Measurements from ENCODE around the gene WASF3. TPM values are rescaled to one million over a fixed set of nuclear protein-coding genes. Genes with fewer than 3 reads are reported as not detected.

The WASF3 gene, protein sequence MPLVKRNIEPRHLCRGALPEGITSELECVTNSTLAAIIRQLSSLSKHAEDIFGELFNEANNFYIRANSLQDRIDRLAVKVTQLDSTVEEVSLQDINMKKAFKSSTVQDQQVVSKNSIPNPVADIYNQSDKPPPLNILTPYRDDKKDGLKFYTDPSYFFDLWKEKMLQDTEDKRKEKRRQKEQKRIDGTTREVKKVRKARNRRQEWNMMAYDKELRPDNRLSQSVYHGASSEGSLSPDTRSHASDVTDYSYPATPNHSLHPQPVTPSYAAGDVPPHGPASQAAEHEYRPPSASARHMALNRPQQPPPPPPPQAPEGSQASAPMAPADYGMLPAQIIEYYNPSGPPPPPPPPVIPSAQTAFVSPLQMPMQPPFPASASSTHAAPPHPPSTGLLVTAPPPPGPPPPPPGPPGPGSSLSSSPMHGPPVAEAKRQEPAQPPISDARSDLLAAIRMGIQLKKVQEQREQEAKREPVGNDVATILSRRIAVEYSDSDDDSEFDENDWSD
- total RNA-seq: under 1 TPM in 1 of 2 experiments, not detected in 1; 0.10 TPM

DNA sequence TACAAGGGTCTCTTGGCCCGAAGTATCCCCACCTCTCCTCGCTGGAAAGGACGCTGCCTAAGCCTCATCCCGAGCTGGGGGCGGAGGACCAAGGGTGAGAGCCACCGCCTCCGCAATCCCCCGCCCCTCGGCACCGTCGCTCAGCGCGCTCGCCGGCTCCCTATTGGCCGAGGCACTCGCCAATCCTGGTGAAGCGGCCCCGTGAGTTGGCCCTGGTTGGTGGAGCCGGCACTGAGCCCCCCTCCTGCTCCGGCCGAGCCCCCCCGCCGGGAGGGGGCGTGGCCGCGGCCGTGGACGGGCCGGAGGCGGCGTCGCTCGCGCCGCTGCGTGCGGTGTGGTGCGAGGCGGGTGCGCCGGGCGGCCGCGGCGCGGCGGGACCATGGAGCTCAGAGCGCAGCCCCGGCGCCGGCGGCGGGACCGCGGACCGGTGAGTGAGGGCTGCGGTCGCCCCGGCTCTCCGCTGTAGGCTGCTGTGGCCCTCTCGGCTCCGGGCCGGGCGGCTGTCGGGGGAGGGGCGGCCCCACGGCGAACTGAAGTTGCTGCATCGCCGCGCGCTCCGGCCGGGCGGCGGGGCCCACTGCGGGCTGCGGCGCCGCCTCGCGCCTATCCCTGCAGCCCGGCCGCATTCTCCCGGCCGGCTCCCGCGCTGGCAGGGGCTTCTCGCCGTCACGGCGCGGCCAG is at the start of gene WASF3:
WASF3 (plus strand) TSS at position 291 of the 681 bp plus-strand sequence. CDS start 84,588 bp downstream, outside the sequence.
- intact Hi-C loops (cut with micrococcal nuclease): no loop called here
- CTCF ChIA-PET: no interaction called here
- POLR2A ChIA-PET: no interaction called here
- Mint-ChIP-seq H3K27me3 (peaks cover 29% of the 10 kb centered on the region), H3K4me1 (ENCODE audit: low read depth) (peaks cover 7% of the 10 kb centered on the region), H3K27ac (no peak within 1 kb of the TSS), H3K36me3 (no peaks in the 10 kb centered on the region), H3K9me3 (no peaks in the 10 kb centered on the region), H3K4me3 (no peak within 1 kb of the TSS)
- peak; percentile 58 for DNase-seq

DNA sequence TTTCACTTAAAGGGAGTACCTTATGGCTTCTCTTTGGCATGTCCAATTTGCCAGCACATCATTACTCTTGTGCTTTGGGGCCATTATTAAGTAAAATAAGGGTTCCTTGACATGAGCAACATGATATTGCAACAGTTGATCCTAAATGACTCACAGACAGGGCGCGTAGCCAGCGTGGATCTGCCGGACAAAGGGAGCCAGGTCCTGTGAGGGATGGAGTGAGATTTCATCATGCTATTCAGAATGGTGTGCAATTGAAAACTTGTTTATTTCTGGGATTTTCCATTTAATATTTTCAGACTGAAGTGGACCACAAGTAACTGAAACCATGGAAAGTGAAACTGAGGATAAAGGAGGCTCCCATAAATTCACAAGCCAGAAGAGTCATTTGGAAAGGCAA is 48.6 kb upstream of the WASF3 start:
- Mint-ChIP-seq H3K36me3 (peaks cover 2% of the 10 kb centered on the region), H3K27ac (no peak overlapping the region), H3K4me3 (no peak overlapping the region), H3K9me3 (peaks cover 16% of the 10 kb centered on the region), H3K4me1 (ENCODE audit: low read depth) (no peaks in the 10 kb centered on the region), H3K27me3 (peaks cover 2% of the 10 kb centered on the region)
- ChIA-PET POLR2A (no interaction called here), CTCF (no interaction called here)
- intact Hi-C loops (cut with micrococcal nuclease): no loop called here
- no peak for DNase-seq

DNA sequence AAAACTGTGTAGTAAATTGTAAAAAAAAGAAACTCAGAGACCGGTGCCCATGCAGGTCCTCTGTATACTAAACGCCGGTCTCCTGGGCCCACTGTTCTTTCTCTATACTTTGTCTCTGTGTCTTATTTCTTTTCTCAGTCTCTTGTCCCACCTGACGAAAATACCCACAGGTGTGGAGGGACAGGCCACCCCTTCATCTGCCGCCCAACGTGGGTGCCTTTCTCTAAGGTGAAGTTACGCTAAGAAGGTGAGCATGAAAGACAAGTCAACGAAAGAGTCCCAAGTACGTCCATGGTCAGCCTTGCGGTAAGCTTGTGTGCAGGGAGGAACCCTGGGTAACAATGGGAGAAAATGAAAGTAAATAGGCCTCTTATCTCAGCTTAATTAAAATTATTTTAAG is 48.0 kb upstream of the WASF3 start:
- DNase-seq: no peak
- no peaks in the 10 kb centered on the region for H3K4me1 Mint-ChIP-seq (ENCODE audit: low read depth)
- ChIA-PET POLR2A (no interaction called here), CTCF (no interaction called here)
- intact Hi-C loops (cut with micrococcal nuclease): no loop called here
- H3K27me3 Mint-ChIP-seq: peaks cover 2% of the 10 kb centered on the region
- H3K9me3 Mint-ChIP-seq: peaks cover 16% of the 10 kb centered on the region
- no peak overlapping the region for H3K4me3 Mint-ChIP-seq
- H3K27ac Mint-ChIP-seq: no peak overlapping the region
- H3K36me3 Mint-ChIP-seq: peaks cover 2% of the 10 kb centered on the region

DNA sequence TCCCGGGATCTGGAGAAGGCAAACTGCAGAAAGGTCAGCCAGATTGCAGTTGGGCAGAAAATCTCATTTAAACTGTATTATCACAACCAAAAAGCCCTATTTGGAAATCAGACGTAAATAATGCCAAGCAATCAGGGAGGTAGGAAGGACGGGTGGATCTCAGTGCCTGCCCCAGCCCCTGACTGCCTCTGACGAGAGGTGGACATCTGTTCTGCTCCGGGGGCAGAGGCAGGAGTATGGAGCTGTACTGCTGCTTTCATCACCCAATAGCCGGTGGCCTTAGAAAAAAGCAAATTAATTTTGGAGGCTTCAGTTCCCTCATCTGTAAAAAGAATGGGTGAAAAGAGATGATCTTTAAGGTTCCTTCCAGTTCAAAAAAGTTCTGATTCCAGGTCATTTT is 43.6 kb upstream of the WASF3 start:
- ChIA-PET CTCF (no interaction called here), POLR2A (no interaction called here)
- intact Hi-C loops (cut with micrococcal nuclease): no loop called here
- Mint-ChIP-seq H3K4me3 (no peak overlapping the region), H3K36me3 (peaks cover 2% of the 10 kb centered on the region), H3K27me3 (peaks cover 4% of the 10 kb centered on the region), H3K4me1 (ENCODE audit: low read depth) (no peaks in the 10 kb centered on the region), H3K9me3 (peaks cover 9% of the 10 kb centered on the region), H3K27ac (no peak overlapping the region)
- DNase-seq: no peak

DNA sequence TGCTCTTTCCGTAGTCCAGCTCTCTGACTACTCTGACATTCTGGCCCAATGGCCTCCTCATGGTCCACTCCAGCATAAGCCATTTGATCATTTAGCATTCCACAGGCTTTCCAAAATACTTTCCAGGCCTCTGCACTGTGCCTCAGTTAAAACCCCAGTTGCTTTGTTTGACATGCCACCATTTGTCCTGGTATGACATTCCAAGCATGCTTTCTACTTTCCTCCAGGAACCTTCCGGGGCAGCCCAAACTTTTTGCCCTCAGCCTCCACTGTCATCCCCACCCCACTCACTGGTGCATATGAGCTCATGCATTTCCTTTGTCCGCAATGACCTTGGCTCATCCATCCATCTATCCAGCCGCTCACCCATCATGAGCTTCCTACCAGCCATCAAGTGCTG is 41.8 kb upstream of the WASF3 start:
- Mint-ChIP-seq H3K36me3 (no peaks in the 10 kb centered on the region), H3K27ac (no peak overlapping the region), H3K4me1 (ENCODE audit: low read depth) (no peaks in the 10 kb centered on the region), H3K4me3 (no peak overlapping the region), H3K9me3 (no peaks in the 10 kb centered on the region), H3K27me3 (peaks cover 5% of the 10 kb centered on the region)
- CTCF ChIA-PET: interaction anchor here (1.0 kb wide), 1 partner anchor 33 kb away, joined by 3 read pairs; no protein-coding TSS in a partner anchor
- POLR2A ChIA-PET: no interaction called here
- DNase-seq: no peak
- intact Hi-C loops (cut with micrococcal nuclease): no loop called here

DNA sequence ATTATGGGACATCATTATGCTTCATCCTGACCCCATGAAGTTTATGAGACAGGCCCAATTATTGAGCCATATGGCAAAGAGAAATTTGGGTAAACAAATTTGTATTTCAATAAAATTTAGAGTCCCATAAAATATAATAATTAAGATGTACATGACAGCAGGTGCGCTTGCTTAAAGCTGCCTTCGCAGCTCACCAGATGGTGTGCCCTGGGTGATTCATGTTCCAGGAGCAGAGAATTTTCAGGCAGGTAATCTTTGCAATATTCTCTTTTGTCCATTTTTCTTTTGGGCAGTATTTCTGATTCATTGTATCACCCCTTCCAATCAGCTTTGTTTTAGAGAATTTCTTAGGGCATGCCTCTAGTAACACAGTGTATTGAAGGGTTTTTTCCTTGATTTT is 39.5 kb upstream of the WASF3 start:
- H3K36me3 Mint-ChIP-seq: no peaks in the 10 kb centered on the region
- H3K9me3 Mint-ChIP-seq: no peaks in the 10 kb centered on the region
- H3K4me3 Mint-ChIP-seq: no peak overlapping the region
- CTCF ChIA-PET: no interaction called here
- no peaks in the 10 kb centered on the region for H3K4me1 Mint-ChIP-seq (ENCODE audit: low read depth)
- POLR2A ChIA-PET: no interaction called here
- H3K27me3 Mint-ChIP-seq: peaks cover 3% of the 10 kb centered on the region
- DNase-seq: no peak
- intact Hi-C loops (cut with micrococcal nuclease): no loop called here
- H3K27ac Mint-ChIP-seq: no peak overlapping the region

DNA sequence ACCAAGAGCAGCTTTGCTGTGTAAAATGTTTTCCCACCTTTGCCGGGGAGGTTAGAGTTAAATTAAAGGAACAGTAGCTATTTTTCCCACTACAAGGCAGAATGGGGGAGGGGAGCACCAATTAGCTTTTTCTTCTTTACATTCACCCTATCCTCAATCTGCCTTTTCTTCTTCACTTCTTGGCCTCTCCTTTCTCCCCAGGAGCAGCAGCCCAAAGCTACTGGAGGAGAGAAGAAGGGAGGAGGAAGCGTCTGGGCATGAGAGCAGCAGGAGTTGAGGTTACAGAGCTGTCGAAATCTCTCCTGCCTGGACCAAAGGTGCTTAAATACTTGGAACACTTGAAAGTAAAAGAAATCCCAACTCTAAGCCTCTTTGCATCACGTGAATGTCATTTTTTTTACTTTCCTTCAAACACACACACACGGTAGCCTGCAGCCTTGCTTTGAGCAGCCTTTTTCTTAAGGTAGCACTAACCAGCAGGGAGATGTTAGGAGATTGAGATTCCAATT is 39.0 kb upstream of the WASF3 start:
- Mint-ChIP-seq H3K4me1 (ENCODE audit: low read depth) (no peaks in the 10 kb centered on the region), H3K4me3 (no peak overlapping the region), H3K27ac (no peak overlapping the region), H3K9me3 (no peaks in the 10 kb centered on the region), H3K27me3 (peaks cover 3% of the 10 kb centered on the region), H3K36me3 (no peaks in the 10 kb centered on the region)
- POLR2A ChIA-PET: no interaction called here
- no peak for DNase-seq
- CTCF ChIA-PET: no interaction called here
- intact Hi-C loops (cut with micrococcal nuclease): no loop called here

DNA sequence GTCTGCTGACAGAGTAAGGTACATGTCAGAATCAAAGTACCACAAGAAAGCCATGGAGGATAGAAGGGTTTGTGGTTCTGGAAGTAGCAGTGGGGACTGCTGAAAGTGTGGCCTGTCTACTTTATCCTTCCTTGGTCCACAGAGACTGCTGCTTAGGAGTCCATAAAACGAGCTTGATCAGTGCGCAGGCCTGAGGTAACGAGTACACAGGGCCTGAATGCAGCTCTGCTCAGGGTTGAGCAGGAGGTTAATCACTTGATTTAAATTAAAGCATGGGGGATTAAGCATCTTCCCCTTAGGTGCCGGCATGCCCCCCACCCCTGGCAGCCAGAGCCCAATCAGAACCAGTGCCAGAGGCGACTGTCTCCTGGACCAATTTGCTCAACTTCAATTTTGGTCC is 34.9 kb upstream of the WASF3 start:
- no peaks in the 10 kb centered on the region for H3K4me1 Mint-ChIP-seq (ENCODE audit: low read depth)
- no peak for DNase-seq
- no peak overlapping the region for H3K4me3 Mint-ChIP-seq
- H3K36me3 Mint-ChIP-seq: no peaks in the 10 kb centered on the region
- CTCF ChIA-PET: no interaction called here
- H3K27me3 Mint-ChIP-seq: peaks cover 2% of the 10 kb centered on the region
- intact Hi-C loops (cut with micrococcal nuclease): no loop called here
- POLR2A ChIA-PET: no interaction called here
- no peaks in the 10 kb centered on the region for H3K9me3 Mint-ChIP-seq
- H3K27ac Mint-ChIP-seq: no peak overlapping the region

DNA sequence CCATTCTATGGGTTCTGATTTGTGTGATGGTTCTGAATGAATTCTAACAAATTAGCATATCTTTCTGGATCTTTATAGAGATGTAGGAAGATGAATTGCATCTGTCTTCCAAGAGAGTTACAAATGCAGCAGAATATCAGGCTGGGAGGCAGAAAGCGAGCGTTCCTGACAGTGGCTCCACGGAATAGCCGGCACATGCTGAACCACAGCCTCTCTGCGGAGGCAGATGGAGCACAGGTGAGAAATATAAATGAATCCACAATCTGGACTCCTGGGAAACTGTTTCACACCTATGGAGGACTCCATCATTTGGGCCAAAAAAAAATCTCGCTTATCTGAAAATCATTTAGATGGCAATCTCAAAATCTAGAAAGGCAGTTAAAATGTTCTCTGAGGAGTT is 34.5 kb upstream of the WASF3 start:
- no peaks in the 10 kb centered on the region for H3K4me1 Mint-ChIP-seq (ENCODE audit: low read depth)
- ChIA-PET CTCF (no interaction called here), POLR2A (no interaction called here)
- no peak for DNase-seq
- H3K36me3 Mint-ChIP-seq: no peaks in the 10 kb centered on the region
- H3K27me3 Mint-ChIP-seq: peaks cover 2% of the 10 kb centered on the region
- intact Hi-C loops (cut with micrococcal nuclease): no loop called here
- H3K9me3 Mint-ChIP-seq: no peaks in the 10 kb centered on the region
- H3K4me3 Mint-ChIP-seq: no peak overlapping the region
- H3K27ac Mint-ChIP-seq: no peak overlapping the region

DNA sequence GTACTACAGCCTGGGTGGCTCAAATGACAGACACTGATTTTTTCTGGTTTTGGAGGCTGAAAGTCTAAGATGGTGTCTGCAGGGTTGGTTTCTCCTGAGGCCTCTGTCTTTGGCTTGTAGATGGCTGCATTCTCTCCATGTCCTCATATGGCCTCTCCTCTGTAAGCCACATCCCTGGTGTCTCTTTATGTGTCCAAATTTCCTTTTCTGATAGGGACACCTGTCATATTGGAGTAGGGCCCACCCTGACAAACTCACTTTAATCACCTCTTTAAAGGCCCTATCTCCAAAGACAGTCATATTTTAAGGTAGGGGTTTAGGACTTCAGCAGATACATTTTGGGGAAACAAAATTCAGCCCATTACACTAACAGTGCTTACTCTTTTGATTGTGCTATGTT is 32.0 kb upstream of the WASF3 start:
- no peak for DNase-seq
- Mint-ChIP-seq H3K27me3 (no peaks in the 10 kb centered on the region), H3K27ac (no peak overlapping the region), H3K4me1 (ENCODE audit: low read depth) (no peaks in the 10 kb centered on the region), H3K36me3 (no peaks in the 10 kb centered on the region), H3K4me3 (no peak overlapping the region), H3K9me3 (no peaks in the 10 kb centered on the region)
- intact Hi-C loops (cut with micrococcal nuclease): no loop called here
- ChIA-PET POLR2A (no interaction called here), CTCF (no interaction called here)

DNA sequence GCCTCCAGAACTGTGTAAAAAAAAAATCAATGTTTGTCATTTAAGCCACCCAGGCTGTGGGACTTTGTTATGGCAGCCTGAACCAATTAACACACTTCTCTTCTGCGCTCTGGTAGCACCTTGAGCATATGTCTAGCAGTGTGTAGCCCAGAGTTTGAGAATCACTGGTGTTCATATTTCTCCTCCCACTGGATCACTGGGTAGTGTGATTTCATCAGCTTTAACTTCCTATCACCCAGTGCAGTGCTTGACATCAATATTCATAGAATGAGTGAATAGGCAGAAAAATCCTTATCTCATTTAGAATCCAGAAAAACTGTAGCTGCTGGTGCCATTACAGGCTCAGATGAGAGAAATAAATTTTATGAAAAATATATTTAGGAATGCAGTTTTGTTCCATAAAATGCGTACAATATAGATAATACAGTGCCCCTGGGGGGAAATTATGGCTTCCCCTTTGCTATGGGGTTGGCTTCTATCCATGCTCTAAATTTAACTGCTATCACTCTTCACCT is 30.7 kb upstream of the WASF3 start:
- no peak for DNase-seq
- no peaks in the 10 kb centered on the region for H3K36me3 Mint-ChIP-seq
- no peak overlapping the region for H3K4me3 Mint-ChIP-seq
- CTCF ChIA-PET: no interaction called here
- H3K27ac Mint-ChIP-seq: no peak overlapping the region
- POLR2A ChIA-PET: no interaction called here
- H3K9me3 Mint-ChIP-seq: no peaks in the 10 kb centered on the region
- intact Hi-C loops (cut with micrococcal nuclease): no loop called here
- H3K27me3 Mint-ChIP-seq: no peaks in the 10 kb centered on the region
- no peaks in the 10 kb centered on the region for H3K4me1 Mint-ChIP-seq (ENCODE audit: low read depth)

DNA sequence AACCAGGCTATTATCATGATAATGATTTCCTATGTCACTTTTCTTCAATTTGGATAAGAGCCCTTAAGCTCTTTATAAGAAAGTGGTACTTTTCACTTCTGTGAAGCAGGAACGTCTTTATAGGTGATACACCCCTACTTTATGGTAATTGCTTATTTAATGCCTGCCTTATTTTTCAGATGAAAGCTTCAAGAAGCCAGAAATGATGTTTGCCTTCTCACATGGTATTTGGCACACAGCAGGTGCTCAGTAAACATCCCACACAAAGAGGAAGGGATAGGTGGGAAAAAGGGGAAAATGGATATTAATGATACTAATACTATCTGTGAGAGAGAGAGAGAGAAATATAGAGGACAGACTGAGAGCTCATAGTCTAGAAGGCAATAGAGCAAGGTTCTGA is 29.0 kb upstream of the WASF3 start:
- Mint-ChIP-seq H3K27me3 (no peaks in the 10 kb centered on the region), H3K36me3 (no peaks in the 10 kb centered on the region), H3K27ac (no peak overlapping the region), H3K4me1 (ENCODE audit: low read depth) (no peaks in the 10 kb centered on the region), H3K9me3 (no peaks in the 10 kb centered on the region), H3K4me3 (no peak overlapping the region)
- ChIA-PET POLR2A (no interaction called here), CTCF (interaction anchor here (1.5 kb wide), 1 partner anchor 170 kb away, joined by 4 read pairs; no protein-coding TSS in a partner anchor)
- intact Hi-C loops (cut with micrococcal nuclease): no loop called here
- DNase-seq: no peak

Measured in activated CD4-positive, alpha-beta memory T cell treated with anti-CD3 and anti-CD28 coated beads for 36 hours (primary cell).